IMR-90 (cell line): ENCODE results near the gene KRT79.

Experiments
- CTCF ChIP-seq: conservative IDR thresholded peaks from 2 replicates; pipeline ENCODE4 v1.5.1; 2012; ENCODE audit warnings: mild to moderate bottlenecking, low read depth, low read length, improper control_type of control experiment
- FOS ChIP-seq: fragments of 150-350 bp; IDR thresholded peaks from 2 replicates; pipeline ENCODE4 v1.6.1; 2016; ENCODE audit warnings: low read depth, low read length

GRCh38 chr12:52788192-52788875 is 45.8 kb downstream of the KRT79 start:
- TF ChIP-seq CTCF (no peak), FOS (no peak)
